Measurements from ENCODE around the gene DHX30.

DHX30 gene

GRCh38 chr3:47803480-47804025 lies 615 bp downstream of the DHX30 start:
- H3K4me3 ChIP-seq (ENCODE audit: low read depth, low read length): peak overlapping the region; percentile 86
- TF ChIP-seq CTCF (IDR thresholded peaks at IDR 0.05; ENCODE audit: insufficient read depth, low read length, missing control alignments): no peak
- CTCF ChIA-PET: interaction anchor here (2.6 to 2.9 kb wide), 2 partner anchors 21 to 282 kb away, joined by 19 to 21 read pairs; no protein-coding TSS in a partner anchor
- POLR2A ChIA-PET: no interaction called here
- no peak for DNase-seq (ENCODE audit: low read depth, low spot score)

GRCh38 chr3:47804577-47804976 lies 1.6 kb downstream of the DHX30 start:
- ChIA-PET CTCF (interaction anchor here (0.7 to 2.9 kb wide), 3 partner anchors 20 to 286 kb away, joined by 4 to 21 read pairs (median 19); no protein-coding TSS in a partner anchor), POLR2A (no interaction called here)
- no peak overlapping the region for H3K4me3 ChIP-seq (ENCODE audit: low read depth, low read length)
- no peak for TF ChIP-seq CTCF (IDR thresholded peaks at IDR 0.05; ENCODE audit: insufficient read depth, low read length, missing control alignments)
- DNase-seq (ENCODE audit: low read depth, low spot score): no peak

- no peak for TF ChIP-seq CTCF (IDR thresholded peaks at IDR 0.05; ENCODE audit: insufficient read depth, low read length, missing control alignments)
- POLR2A ChIA-PET: no interaction called here
- CTCF ChIA-PET: interaction anchor here (8.4 kb wide), 1 partner anchor 11 kb away, joined by 96 read pairs; no protein-coding TSS in a partner anchor
- no peak for DNase-seq (ENCODE audit: low read depth, low spot score)
- no peak overlapping the region for H3K4me3 ChIP-seq (ENCODE audit: low read depth, low read length)
Measured at GRCh38 chr3:47813551-47814177, 10.7 kb downstream of the DHX30 start.

- CTCF ChIA-PET: interaction anchor here (1.0 to 8.4 kb wide), 5 partner anchors 7 to 334 kb away, joined by 3 to 96 read pairs (median 4); no protein-coding TSS in a partner anchor
- H3K4me3 ChIP-seq (ENCODE audit: low read depth, low read length): no peak overlapping the region
- TF ChIP-seq CTCF (IDR thresholded peaks at IDR 0.05; ENCODE audit: insufficient read depth, low read length, missing control alignments): no peak
- POLR2A ChIA-PET: no interaction called here
- DNase-seq (ENCODE audit: low read depth, low spot score): no peak
Measured at GRCh38 chr3:47817609-47818008, 14.7 kb downstream of the DHX30 start.

GRCh38 chr3:47824541-47825473 lies 21.9 kb downstream of the DHX30 start:
- TF ChIP-seq CTCF (IDR thresholded peaks at IDR 0.05; ENCODE audit: insufficient read depth, low read length, missing control alignments): peak; percentile 62
- peak overlapping the region; percentile 93 for H3K4me3 ChIP-seq (ENCODE audit: low read depth, low read length)
- DNase-seq (ENCODE audit: low read depth, low spot score): no peak
- POLR2A ChIA-PET: interaction anchor here (0.8 to 1.0 kb wide), 2 partner anchors 9 to 25 kb away, joined by 3 to 4 read pairs; no protein-coding TSS in a partner anchor
- CTCF ChIA-PET: interaction anchor here (0.7 to 7.8 kb wide), 40 partner anchors 11 to 358 kb away, joined by 3 to 123 read pairs (median 4); partner anchors contain the start of genes DHX30 and ELP6
